ENCODE data around the gene CHTOP.

The CHTOP gene

GRCh38 chr1:153613406-153613805 lies 20.5 kb upstream of the CHTOP start:
- DNase-seq = no peak

- no peak for DNase-seq
Observed at GRCh38 chr1:153614189-153614900, 19.5 kb upstream of the CHTOP start.

- DNase-seq = no peak
Observed at GRCh38 chr1:153614906-153615305, 19.0 kb upstream of the CHTOP start.

- no peak for DNase-seq
Observed at GRCh38 chr1:153615406-153615805, 18.5 kb upstream of the CHTOP start.

GRCh38 chr1:153616144-153616916 lies 17.5 kb upstream of the CHTOP start, which contains the start of gene S100A14:
Gene S100A14, minus strand, starts transcription at chr1:153616325. Its CDS starts 467 bp downstream, at chr1:153615858.
- no peak for DNase-seq

- no peak for DNase-seq
Observed at GRCh38 chr1:153616917-153617311, 17.0 kb upstream of the CHTOP start.

GRCh38 chr1:153617663-153618062 lies 16.2 kb upstream of the CHTOP start:
- peak; percentile 61 to 71 for DNase-seq

GRCh38 chr1:153619171-153619570 lies 14.7 kb upstream of the CHTOP start:
- no peak for DNase-seq

- DNase-seq = no peak
Observed at GRCh38 chr1:153623101-153623500, 10.8 kb upstream of the CHTOP start.

GRCh38 chr1:153624965-153625611 lies 8.8 kb upstream of the CHTOP start:
- DNase-seq = no peak

- no peak for DNase-seq
Observed at GRCh38 chr1:153626477-153626903, 7.4 kb upstream of the CHTOP start.

GRCh38 chr1:153626904-153627714 lies 6.8 kb upstream of the CHTOP start, which contains the start of gene S100A13:
Gene S100A13, minus strand, starts transcription at chr1:153627505. Its CDS starts 1,033 bp downstream, at chr1:153626472.
- DNase-seq = peak; percentile 50 to 72

GRCh38 chr1:153627715-153628626 lies 5.9 kb upstream of the CHTOP start, which contains the start of gene S100A1:
Gene S100A1, plus strand, starts transcription at chr1:153628434. Its CDS starts 2,088 bp downstream, at chr1:153630522.
- no peak for DNase-seq

- DNase-seq = no peak
Observed at GRCh38 chr1:153628638-153629342, 5.1 kb upstream of the CHTOP start.

GRCh38 chr1:153629343-153629665 lies 4.6 kb upstream of the CHTOP start:
- no peak for DNase-seq

- DNase-seq = no peak
Observed at GRCh38 chr1:153629971-153630370, 3.9 kb upstream of the CHTOP start.

GRCh38 chr1:153630384-153630783 lies 3.5 kb upstream of the CHTOP start:
- no peak for DNase-seq

- no peak for DNase-seq
Observed at GRCh38 chr1:153631047-153632022, 2.5 kb upstream of the CHTOP start.

- no peak for DNase-seq
Observed at GRCh38 chr1:153633161-153633753, 609 bp upstream of the CHTOP start.
